Stimulated activated CD4-positive, alpha-beta T cell treated with anti-CD3 and anti-CD28 coated beads, Interleukin-12 subunit alpha, Interleukin-12 subunit beta, amount 100 ng/mL, for 24 hours (primary cell): Measurements from ENCODE around the gene MLNR.

ENCODE experiments used
- DNase-seq, 2 experiments: peaks; one replicate each; pipeline ENCODE4 v3.0.0-alpha.2; 2020; ENCODE audit warnings: low read depth in 2 of 2

MLNR gene, protein sequence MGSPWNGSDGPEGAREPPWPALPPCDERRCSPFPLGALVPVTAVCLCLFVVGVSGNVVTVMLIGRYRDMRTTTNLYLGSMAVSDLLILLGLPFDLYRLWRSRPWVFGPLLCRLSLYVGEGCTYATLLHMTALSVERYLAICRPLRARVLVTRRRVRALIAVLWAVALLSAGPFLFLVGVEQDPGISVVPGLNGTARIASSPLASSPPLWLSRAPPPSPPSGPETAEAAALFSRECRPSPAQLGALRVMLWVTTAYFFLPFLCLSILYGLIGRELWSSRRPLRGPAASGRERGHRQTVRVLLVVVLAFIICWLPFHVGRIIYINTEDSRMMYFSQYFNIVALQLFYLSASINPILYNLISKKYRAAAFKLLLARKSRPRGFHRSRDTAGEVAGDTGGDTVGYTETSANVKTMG

DNA sequence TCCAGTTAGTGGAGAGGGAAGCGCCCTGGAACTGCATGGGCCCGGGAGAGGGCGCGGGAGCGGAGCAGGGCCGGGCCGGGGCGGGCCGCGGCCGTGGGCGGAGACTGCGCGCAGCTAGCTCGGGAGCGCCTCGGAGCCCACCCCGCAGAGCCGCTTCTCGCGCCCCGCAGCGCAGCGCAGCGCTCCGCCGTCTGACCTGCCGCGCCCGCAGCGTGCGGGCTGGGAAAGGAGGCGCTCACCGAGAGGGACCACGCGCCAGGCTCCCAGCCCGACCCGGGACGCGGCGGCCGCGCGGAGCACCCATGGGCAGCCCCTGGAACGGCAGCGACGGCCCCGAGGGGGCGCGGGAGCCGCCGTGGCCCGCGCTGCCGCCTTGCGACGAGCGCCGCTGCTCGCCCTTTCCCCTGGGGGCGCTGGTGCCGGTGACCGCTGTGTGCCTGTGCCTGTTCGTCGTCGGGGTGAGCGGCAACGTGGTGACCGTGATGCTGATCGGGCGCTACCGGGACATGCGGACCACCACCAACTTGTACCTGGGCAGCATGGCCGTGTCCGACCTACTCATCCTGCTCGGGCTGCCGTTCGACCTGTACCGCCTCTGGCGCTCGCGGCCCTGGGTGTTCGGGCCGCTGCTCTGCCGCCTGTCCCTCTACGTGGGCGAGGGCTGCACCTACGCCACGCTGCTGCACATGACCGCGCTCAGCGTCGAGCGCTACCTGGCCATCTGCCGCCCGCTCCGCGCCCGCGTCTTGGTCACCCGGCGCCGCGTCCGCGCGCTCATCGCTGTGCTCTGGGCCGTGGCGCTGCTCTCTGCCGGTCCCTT lies at the start of gene MLNR:
MLNR (plus strand) TSS at position 303 of the 820 bp plus-strand sequence; CDS start at position 303, 0 bp downstream.
- no peak for DNase-seq

DNA sequence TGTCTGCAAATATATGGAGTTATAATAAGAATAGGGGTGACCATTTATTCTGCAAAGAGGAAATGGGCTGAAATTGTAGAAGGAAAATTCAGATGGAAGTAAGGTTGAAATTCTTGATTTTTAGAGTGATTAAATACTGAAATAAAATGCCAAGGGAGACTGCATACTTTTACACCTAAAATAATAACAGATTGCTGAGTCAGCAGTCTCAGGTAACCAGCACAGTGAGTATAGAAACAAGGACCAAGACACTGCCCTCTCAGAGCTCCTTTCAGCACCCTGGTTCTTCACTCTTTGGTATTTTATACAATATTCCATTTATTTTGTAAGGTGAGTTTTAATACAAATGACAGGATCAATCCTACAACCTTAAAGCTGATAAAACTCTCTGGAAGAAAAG lies 48.8 kb upstream of the MLNR start:
- no peak for DNase-seq

DNA sequence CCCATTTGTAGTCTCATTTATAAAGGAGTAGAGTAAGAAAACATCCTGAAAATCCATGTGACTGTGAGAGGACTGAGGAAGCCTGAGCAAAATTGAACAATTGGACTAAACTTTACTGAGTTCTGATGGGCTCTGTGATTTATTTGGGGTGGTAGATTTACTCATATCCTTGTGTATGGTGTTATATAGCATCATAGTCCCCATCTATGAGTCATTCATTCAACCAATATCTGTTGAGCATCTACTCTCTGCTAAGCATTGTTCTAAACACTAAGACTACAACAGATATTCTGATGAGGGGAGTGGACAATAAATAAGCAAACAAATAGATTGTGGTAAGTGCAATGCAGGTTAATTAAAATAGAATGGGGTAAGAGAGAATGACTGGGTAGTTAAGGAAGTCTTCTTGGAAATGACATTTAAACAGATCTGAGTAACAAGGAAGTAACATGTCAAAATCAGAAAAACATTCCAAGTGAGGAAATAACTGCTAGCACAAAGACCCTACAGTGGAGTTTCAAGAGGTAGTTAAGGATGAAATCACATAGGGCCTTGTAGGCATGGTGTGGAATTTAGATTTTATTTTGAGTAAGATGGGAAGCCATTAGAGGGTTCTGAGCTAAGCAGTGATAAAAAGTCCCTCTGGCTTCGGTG lies 36.3 kb upstream of the MLNR start:
- DNase-seq = no peak

DNA sequence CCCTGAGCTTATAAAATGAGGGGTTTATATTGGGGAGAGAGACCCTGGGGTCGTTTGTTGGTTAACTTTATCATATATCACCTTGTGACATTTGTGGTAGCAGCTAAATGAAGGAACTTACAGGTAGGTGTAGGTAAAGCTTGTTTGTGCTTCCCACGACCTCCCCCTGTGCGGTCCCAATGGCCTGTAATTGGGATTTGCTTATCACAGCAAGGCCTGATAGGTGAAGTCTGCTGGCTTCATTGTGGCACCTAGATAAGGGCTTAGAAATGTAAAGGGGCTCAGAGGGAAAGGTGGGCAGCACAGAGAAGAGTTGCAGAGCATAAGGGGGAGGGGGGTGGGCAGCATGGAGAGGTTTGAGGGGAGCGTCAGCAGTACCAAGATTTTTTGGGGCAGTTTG lies 35.5 kb upstream of the MLNR start:
- no peak for DNase-seq

DNA sequence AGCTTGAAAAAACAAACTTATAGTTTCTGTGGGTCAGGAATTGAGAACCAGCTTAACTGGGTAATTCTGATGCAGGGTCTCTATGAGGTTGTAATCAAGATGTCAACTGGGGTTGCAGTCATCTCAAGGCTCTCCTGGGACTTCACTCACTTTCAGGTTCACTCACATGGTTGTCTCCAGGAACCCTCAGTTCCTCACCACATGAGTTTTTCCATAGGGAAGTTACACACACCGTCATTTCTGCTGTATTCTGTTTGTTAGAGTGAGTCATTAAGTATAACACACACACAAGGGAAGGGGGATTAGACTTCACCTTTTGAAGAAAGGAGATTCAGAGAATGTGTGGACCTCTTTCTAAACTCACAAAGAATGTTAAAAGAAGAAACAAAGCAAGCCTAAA lies 34.9 kb upstream of the MLNR start:
- DNase-seq = no peak

DNA sequence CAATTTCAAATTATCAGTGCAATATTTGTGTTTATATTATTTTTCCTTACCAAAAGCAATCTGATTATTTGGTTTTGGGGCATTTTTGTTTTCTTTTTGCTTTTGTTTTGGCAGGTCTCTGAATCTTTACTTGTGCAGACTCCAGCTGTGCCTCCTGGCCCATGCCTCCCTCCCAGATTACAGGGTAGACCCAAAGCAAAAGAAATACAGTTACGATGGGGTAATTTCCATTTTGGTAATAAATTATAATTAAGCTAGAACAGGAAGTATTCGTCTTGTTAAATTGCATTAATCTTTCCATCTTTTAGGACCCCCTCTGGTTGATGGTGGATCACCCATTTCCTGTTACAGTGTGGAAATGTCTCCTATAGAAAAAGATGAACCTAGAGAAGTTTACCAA lies 29.2 kb upstream of the MLNR start:
- no peak for DNase-seq

DNA sequence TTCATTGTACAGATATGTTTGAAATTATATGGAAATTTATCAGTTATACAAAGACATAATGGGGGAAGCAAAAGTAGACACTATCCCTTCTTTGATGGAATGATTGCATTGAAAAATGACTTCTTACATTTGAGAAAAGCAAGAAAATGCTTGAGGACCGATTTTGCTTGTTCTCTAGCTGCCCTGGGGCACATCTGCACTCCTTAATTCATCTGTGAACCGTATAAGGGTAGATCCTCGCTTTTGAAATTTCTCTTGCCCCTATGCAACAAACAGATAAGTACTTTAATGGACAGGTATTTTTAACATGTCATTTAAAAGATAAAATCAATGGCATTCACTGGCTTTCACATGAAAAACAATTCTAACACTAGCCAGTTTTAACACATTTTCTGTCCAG lies 13.5 kb upstream of the MLNR start:
- DNase-seq = no peak

DNA sequence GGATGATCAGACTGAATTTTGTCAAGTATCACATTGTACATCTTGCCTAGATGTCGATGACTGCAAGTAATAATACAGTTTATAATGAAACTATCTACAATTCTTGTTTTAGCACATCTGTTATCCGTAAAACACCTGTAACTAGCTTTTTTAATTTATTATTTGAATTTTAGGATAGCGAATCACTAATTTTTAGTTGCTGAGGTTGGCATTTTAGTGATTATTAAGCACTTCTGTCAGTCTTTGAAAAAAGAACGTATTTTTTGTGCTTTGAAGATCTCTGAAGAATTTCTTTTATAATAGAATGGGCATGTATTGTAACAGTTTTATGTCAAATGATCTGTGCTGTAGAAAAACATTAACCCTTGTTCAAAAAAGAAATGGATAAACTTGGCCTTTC lies 11.5 kb upstream of the MLNR start:
- DNase-seq = no peak

DNA sequence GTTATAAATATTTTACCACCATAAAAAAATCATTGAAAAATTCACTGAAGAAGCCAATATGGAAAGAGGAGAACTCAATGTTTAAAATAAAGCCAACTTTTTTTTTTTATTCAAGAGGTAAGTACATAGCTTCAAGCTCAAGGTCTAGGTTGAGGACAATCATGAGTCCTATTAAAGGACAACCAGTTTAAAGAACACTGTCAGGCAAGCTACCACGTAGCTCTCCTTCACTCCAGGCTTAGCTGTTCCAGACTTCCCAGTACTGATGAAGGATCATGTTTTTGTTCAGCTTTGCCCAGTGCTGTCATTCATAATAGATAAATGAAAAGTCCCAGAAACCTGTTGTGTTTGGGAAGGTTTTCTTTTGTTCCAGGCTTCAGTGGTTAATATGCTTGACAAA lies 10.0 kb upstream of the MLNR start:
- no peak for DNase-seq

DNA sequence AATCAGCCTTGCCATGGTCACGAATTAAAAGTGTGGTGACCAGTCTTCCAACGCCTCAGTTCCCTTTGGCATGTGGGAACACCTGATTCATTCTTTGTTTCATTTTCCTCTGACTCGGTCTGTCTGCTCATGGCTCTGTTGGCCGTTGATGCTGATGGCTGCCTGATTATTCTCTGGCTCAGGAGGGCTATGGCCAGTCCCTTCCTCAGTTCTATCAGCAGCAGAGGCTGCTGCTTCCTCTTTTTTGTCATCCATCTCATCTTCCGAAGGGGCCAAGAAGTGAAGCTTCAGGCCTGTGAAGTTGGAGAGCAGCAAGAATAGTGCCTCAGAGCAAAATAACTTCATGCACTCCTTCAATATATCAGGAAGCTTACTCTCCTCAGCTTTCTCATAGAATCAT lies 9.5 kb upstream of the MLNR start:
- no peak for DNase-seq

DNA sequence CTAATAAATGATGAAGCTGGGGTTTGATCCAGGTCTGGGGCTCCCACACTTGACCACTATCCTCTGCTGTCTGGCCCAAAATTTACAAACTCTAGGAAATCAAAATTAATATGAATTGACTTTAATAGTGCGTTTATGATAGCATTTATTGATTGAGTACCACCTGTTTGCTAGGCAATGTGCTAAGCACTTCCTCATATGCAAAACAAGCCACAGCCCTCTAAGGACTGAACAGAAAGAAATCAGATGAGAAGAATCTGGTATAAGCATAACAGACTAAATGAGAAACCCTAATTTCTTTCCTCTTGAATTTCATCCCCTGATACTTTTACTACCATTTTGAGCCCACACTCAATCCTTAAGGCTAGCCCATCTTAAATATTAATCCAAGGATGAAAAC lies 6.6 kb upstream of the MLNR start:
- no peak for DNase-seq

DNA sequence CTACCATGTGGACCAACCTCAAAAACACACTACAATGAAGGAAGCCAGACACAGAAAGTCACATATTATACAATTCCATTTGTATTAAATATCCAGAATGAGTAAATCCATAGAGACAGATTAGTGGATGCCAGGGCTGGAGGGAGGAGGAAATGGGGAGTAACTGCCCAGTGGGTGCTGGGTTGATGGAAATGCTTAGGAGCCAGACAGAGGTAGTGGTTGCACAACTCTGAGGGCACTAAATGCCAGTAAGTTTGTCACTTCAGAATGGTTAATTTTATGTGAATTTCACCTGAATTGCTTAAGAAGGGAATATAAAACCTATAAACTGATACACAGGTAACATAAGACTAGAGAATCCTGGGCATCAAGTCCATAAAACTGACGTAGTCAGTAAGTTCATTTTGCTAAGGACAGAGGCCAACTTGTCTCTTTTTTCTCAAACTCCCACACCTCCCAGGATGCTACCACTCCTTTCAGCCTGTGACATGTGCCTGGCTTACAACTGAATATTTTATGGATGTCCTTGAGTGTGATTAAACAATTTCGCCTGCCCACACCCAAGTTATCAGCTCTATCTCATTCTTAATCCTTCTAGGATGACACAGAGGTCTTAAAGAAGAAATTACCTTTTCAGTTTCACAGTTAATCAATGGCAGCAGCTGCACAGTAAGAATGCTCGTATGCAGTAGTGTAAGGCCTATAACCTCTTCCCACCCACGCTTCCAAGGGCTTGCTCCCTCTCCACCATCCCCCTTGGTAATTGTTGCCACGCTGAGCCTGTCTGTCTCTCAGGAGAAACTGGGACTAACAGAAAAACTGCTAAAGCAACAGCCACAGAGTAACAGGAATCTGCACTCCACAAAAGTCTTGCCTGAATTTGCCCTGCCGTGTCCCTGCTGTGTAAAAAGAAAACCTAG lies 5.9 kb upstream of the MLNR start:
- no peak for DNase-seq

DNA sequence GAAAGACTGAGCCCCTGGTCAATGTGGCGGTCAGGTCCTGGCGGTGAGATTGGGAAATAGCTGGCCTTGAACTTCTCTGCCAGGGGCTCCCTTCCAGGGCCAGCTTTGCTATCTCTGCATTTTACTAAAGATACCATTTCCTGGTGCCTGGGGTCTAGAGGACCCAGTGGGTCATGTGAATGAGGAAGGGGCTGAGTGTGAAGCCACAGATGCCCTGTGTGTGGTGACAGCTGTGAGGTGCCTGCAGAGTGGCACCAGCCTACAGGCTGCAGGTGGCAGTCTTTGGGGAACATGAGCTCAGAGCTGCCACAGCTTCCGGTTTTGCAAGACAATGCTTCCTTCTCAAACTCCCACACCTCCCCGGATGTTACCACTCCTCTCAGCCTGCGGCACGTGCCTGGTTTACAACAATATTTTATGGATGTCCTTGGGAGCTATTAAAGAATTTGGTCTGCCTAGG lies 5.2 kb upstream of the MLNR start:
- peak in 1 of 2 experiments; percentile 24 for DNase-seq

DNA sequence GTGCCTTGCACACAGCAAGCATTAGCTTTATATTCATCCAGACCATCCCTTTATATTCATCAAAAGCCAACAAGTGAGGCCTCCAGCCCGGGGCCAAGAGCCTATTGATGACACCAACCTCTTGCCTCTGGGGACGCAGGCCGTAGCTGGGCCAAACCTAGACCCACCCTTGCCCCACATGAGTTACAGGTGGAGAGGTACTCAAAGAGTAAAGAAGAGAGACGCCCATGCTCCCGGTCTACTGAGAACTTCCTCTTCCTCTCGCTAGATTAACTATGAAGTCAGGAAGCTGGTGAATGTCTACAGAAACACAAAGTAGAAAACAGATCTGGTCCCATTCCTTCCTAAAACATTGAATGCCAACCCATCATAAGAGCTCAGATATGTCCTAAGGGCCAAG lies 3.8 kb upstream of the MLNR start:
- no peak for DNase-seq

DNA sequence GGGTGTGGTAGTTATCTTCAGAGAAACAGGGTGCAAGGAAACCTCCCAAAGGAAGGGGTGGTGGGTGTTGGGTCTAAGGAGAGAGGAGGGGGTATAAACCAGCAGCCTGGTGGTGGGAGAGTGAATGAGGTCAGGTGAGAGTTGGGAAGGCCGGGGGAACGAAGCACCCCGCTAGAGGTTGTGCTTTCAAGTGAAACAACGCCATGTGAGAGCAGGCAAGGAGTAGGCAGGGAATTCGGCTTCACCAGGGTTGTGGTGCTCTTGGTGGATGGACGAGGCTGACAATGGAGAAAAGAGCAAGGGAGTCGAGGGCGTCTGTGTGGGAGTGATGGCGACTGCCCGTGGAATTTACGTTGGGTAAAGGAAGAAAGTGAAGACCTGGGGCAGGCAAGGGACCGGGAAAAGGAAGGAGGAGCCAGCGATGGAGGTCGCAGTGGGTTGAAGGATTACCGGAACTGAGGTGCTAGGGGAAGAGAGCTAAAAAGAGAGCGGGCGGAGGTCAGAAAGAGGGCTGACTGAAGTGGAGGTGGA lies 2.1 kb upstream of the MLNR start:
- no peak for DNase-seq

DNA sequence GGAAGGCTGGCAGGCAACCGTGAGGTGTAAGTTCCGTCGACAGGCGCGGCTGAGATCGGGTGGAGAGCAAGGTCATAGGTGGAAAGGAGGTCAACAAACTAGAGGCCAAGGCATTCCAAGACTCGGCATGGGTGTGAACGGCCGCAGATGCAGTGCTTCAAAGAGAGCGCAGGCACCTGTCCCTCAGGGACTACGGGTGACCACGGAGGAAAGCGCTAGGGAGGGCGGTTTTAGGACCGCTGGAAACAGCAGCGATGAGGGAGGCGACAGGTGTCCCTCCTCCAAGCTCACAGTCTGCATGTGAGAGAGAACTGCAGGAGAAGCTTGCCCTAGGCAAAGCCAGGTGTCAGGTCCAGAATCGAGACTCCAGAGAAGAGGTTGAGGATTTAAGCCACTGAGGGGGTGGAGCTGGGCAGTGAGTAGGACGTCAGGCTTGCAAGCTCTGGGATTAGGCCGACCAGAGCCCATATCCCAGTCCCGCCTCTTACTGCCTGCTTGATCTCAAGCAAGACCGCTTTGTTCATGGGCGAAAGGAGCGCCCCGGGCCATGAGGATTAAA lies 1.6 kb upstream of the MLNR start:
- no peak for DNase-seq

DNA sequence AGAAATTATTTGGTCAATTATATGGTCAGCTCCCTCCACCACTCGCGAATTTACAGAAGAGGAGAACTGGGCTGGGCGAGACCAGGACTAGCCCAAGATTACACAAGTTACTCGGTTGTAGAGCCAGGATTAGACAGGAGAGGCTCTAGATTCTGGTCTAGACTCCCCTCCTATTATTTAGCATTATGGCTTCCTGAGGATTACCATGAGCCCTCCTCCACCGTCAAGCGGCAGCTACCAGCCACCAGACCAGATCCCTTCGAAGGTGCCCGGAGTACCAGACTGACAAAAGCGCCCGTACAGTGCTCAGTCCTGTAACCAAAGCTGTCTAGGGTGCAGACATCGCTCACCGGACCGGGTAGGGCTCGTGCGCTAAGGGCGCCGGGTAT lies 497 bp upstream of the MLNR start:
- no peak for DNase-seq

DNA sequence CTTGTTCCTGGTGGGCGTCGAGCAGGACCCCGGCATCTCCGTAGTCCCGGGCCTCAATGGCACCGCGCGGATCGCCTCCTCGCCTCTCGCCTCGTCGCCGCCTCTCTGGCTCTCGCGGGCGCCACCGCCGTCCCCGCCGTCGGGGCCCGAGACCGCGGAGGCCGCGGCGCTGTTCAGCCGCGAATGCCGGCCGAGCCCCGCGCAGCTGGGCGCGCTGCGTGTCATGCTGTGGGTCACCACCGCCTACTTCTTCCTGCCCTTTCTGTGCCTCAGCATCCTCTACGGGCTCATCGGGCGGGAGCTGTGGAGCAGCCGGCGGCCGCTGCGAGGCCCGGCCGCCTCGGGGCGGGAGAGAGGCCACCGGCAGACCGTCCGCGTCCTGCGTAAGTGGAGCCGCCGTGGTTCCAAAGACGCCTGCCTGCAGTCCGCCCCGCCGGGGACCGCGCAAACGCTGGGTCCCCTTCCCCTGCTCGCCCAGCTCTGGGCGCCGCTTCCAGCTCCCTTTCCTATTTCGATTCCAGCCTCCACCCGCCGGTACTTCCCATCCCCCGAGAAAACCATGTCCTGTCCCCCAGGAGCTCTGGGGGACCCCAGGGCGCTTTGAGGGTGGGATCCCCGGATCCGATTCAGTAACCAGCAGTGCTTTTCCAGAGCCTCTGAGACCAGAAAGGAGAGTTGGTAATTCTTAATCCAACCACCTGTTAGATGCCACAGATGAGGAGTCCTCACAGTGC lies 885 bp downstream of the MLNR start:
- DNase-seq = no peak

DNA sequence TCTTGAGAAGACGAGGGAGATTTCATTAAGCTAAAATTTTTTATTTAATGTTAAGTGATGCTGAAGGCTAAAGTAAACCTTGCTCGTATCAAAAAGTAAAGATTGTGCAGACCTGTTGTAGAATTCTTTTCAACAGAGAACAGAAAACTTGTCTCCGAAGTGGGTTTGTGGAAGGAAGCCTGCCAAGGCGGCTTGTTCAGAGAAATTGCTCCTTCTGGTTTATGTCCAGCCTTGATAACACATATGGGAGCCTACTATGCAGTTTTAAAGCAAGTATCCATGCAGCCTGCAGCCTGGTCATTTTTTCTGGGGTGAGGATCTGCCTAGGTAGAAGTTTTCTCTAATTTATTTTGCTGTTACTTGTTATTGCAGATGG lies 1.4 kb downstream of the MLNR start:
- DNase-seq = no peak
